GM18499 (cell line): Measurements from ENCODE around the gene PI4KB.
"Not testable (repeated sequence)": the region's sequence is repeated elsewhere in the genome, so short reads cannot be mapped to it uniquely, and the experiment has no call there.

ENCODE experiments used
- ATAC-seq: cut with Tn5 transposase; IDR thresholded peaks from one replicate; pipeline ENCODE4 v1.9.1; 2021; ENCODE audit warnings: moderate number of reproducible peaks; ENCODE audit not compliant: insufficient read depth, unreplicated experiment

The PI4KB gene

GRCh38 chr1:151282883-151283725 lies 44.1 kb downstream of the PI4KB start:
- no peak for ATAC-seq

DNA sequence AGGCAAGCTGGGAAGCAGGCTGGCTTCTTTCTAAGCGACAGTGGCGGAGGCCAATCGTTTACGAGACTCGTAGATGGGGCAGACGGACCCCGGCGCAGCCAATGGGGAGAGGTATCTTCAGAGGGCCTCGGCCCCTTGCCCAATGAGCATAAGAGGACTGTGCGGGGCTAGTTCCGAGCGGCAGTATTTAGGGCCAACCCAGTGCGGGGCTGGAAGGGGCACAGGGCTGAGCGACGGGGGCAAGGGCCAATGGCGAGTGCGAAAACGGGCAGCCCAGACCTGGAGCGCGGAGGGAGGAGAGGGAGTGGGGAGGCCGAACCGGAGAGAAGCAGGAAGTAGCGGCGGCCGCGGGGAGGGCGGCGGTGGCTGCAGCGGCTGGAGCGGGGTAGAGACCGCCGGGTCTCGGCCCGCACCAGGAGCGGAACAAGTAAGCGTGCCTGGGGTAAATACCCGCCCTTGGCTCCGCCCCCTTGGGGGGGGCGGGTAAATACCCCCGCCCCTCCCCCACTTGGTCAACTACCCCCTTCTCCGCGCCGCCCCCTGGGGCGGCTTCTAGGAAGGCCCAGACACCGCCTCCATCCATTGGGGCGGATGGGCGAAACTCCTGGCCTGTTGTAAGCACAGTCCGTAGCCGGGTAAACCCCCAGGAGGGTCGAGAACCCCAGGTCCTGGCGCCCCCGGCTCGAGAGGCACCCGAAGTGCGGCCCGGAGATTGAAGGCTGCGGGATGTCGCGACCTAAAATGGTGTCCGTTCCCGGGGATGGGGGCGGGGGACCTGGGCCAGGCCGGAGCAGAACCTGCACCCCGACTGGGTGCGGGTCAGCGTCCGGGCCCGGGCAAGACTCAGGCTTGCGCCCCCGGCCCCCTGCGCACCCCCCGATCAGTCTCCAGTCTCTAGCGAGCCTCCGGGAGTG lies 45.0 kb downstream of the PI4KB start, which contains the start of gene ZNF687:
Gene ZNF687, plus strand, starts transcription at position 331 of the 914 bp plus-strand sequence. CDS start 3,993 bp downstream, outside the sequence.
- ATAC-seq: peak; percentile 70

GRCh38 chr1:151281225-151281968 lies 45.8 kb downstream of the PI4KB start:
- ATAC-seq: no peak

DNA sequence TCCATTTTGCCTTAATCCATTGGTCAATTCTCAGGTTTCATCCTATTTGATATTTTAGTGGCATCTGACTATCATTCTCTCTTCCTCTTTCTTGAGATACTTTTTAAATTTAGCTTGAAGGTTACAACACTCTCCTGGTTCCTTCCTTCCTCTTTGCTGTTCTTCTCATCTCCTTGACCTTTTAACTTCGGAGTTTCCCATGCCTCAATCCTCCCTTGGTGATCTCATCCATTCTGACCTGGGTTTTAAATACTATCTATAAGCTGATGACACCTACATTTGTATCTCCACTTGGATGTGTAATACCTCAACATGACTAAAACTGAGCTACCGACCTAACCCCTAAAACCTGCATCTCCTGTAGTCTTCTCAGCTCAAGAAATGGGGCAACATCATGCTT lies 50.0 kb downstream of the PI4KB start:
- ATAC-seq: no peak

GRCh38 chr1:151275341-151275740 lies 51.9 kb downstream of the PI4KB start:
- not testable (repeated sequence) for ATAC-seq

- ATAC-seq: no peak
Observed at GRCh38 chr1:151273924-151274466, 53.2 kb downstream of the PI4KB start.

DNA sequence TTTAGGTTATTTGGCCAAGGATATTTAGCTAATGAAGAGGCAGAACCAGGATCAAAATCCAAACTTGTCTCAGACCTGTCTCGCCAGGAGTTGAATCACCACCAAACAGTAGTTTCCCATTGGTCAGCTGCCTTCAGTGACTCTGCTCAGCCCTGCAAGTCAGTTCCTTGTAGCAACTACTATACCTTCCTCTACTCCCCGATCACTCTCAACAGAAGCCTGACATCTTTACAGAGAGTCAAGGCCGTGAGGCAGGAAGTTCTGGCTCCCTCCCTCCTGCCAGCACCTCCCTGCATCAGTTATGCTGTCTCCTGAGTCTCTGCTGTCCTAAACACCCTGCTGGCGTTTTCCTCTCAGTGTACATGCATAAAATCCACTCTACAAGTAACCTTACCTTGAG lies 59.5 kb downstream of the PI4KB start:
- no peak for ATAC-seq

- ATAC-seq: no peak
Observed at GRCh38 chr1:151266821-151267220, 60.4 kb downstream of the PI4KB start.

DNA sequence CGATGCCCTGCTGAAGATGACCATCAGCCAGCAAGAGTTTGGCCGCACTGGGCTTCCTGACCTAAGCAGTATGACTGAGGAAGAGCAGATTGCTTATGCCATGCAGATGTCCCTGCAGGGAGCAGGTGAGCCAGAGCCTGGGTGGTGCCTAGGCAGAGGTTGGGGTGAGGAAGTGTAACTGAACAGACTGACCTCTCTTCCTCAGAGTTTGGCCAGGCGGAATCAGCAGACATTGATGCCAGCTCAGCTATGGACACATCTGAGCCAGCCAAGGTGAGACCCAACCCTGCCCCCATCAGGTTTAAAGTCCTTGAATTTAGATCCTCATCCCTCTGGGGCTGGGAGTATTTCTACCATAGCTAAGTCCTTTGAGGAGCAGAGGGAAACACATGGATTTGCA lies 60.9 kb downstream of the PI4KB start:
- ATAC-seq: no peak

- ATAC-seq: no peak
Observed at GRCh38 chr1:151265446-151266236, 61.6 kb downstream of the PI4KB start.

DNA sequence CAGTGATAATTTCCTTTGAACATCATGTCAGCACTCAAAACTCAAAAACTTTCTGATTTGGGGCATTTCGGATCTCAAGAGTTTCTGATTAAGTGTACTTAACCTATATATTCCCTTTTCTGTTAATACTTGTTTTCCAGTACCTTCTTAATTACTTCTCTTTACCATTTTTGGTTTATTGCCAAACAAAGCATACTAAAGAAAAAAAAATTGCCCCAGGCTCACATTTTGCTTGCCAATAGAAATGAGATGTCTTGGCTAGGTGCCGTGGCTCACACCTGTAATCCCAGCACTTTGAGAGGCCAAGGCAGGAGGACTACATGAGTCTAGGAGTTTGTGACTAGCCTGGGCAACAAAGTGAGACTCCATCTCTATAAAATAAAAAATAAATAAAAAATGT lies 67.9 kb downstream of the PI4KB start:
- no peak for ATAC-seq

- no peak for ATAC-seq
Observed at GRCh38 chr1:151255381-151255780, 71.8 kb downstream of the PI4KB start.

GRCh38 chr1:151254217-151255213 lies 72.7 kb downstream of the PI4KB start, which contains the start of gene PSMD4:
PSMD4 (plus strand) TSS chr1:151254734; CDS start chr1:151254783, 49 bp downstream.
- peak; percentile 78 for ATAC-seq

GRCh38 chr1:151251656-151252470 lies 75.4 kb downstream of the PI4KB start:
- no peak for ATAC-seq

DNA sequence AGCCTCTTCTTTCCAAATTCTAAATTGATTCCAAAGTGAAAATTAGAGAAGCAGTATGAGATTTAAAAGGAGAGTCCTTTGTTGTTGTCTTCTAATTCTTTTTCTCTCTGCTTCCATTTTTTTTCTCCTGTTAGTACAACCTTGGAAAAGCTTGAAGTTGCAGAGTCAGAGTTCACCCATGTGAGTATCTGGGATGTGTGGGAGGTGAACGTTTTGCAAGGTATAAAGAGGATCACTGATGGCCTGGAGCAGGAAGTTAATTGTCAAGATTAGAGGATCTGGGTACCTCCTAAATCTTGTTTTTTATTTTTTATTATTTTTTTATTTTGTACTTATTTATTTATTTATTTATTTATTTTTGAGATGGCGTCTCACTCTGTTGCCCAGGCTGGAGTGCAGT lies 80.4 kb downstream of the PI4KB start:
- ATAC-seq: no peak

DNA sequence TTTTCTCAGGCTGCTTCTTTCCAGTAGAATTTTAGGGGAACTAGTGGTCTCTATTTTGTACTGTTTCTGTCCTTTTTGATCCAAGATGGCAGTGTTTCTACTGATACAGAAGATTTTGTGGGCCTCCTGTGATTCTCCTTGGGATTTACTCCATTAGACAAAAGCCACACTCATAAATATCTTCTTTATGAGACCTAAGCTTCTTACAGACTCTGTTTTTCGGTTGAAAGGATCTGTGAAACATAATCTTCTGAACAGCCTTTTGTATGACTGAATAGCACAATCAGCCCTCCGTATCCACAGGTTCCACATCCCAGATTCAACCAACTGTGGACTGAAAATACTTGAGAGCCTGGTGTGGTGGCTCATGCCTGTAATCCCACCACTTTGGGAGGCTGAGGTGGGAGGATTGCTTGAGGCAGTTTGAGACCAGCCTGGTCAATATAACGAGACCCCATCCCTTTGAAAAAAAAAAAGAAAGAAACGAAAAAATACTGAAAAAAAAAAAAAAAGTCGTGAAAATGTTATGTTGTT lies 83.5 kb downstream of the PI4KB start:
- ATAC-seq: no peak

DNA sequence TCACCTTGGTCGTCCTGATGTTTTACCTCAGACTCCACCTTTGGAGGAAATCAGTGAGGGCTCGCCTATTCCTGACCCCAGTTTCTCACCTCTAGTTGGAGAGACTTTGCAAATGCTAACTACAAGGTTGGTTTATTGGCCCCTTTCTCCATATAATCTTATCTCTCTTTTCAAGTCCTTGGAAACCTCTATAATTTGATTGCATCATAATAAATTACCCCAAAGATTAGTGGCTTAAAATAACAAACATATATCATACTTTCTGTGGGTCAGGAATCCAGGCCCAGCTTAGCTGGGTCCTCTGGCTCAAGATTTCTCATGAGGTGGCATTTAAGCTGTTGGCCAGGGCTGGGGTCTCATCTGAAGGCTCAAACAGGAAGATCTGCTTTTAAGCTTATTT lies 84.8 kb downstream of the PI4KB start:
- no peak for ATAC-seq
